GM12873 (cell line): ENCODE measurements around the gene NLE1.

ENCODE experiments used
- CTCF ChIP-seq: IDR thresholded peaks from 2 replicates; pipeline ENCODE4 v1.5.1; 2012; ENCODE audit warnings: low read depth, mild to moderate bottlenecking, moderate library complexity, low read length, control low read depth; ENCODE audit not compliant: insufficient read depth; ENCODE audit errors: missing control alignments

Gene NLE1

DNA sequence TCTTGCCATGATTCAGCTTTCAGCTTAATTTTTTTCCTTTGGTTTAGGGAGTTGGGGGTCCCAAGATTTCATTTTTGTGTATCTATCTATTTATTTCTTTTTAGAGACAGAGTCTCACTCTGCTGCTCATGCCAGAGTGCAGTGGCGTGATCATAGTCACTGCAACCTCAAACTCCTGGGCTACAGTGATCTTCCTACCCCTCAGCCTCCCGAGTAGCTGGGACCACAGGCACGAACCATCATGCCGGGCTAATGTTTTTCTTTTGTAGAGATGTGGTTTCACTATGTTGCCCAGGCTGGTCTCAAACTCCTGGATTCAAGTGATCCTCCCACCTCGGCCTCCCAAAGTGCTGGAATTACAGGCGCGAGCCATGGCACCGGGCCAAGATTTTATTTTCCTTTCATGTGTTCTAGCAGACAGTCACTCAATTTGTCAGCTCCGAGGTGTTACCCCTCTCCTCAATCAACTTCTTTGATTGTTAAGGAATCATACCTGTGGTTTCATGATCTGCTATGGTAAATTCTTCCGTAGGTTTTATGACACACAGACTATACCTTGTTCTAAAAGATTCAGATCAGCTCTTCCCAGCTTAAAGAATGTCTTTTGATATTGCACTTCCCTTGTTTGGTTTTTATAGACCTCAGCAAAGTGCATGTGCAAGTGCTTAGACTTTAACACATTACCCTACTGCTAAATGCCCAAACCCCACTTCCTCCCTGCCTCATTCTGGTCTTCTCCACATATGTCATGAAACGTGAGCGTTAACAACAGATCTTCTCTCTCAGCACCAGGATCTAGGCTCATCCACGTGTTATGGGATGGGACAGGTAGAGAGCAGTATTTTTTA, 18.5 kb upstream of the NLE1 start:
- no peak for TF ChIP-seq CTCF

- no peak for TF ChIP-seq CTCF
Observed at GRCh38 chr17:35159940-35160339, 17.8 kb upstream of the NLE1 start.

DNA sequence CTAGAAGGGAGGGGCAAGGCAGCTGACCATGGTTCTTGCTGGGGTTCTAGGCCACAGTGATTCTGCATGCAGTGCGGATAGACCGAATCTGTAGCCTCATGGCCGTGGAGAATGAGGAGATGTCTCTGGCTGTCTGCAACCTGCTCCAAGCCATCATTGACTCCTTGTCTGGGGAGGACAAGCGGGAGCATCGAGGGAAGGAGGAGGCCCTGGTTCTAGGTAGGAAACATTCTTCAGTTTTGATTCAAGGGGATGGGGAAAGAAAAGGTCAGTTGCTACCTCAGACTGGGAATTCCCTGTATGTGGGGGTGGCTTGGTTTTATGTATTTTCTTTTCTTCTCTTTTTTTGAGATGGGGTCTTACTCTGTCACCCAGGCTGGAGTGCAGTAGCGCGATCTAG, 13.1 kb upstream of the NLE1 start:
- no peak for TF ChIP-seq CTCF

GRCh38 chr17:35154196-35155165, 12.4 kb upstream of the NLE1 start:
- no peak for TF ChIP-seq CTCF

DNA sequence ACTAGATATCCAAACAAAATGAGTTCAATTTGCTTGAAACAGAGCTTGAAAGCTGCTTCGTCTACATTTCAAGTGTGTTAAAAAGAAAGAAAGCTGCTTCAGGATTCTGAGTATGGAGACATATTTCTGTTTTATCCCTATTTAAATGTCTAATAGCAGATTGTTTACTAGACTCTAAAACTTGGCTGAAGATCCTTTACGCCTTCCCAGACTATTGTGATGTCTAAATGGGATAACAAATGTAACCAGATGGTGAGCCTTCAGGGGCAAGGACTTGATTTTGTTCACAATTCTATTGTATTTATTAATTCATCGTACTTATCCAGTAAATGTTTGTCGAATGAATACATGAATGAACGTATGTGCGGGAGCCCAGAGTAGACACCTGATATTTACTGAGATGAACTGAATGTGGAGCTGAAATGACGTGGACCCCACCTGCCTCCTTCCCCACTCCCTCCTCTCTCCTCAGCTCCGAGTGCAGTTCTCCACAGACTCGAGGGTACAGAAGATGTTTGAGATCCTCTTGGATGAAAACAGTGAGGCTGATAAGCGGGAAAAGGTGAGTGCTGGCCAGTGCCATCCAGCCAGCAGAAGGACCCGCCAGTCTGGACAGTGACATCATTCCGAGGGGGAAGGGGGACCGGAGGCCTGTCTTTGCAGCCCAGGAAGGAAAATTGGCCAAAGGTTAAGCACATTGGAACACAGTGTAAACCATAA, 10.5 kb upstream of the NLE1 start:
- no peak for TF ChIP-seq CTCF

- no peak for TF ChIP-seq CTCF
Observed at GRCh38 chr17:35149941-35150340, 7.8 kb upstream of the NLE1 start.
